OCI-LY7 (cell line): Measurements from ENCODE around the gene SPATA6.

ENCODE experiments used
- CTCF ChIP-seq: fragments of 200-600 bp; sonication (generic); conservative IDR thresholded peaks from 2 replicates; pipeline ENCODE4 v1.5.1; 2014; ENCODE audit warnings: mild to moderate bottlenecking, antibody characterized with exemption, low read length, moderate library complexity, mixed read lengths
- EZH2phosphoT487 ChIP-seq: fragments of 200-600 bp; sonication (generic); IDR thresholded peaks from 2 replicates; pipeline ENCODE4 v1.6.1; 2018; ENCODE audit warnings: low read depth, borderline replicate concordance, mild to moderate bottlenecking, mixed run types, antibody characterized with exemption, low read length, moderate library complexity, mixed read lengths

GRCh38 chr1:48506870-48507269 is 34.9 kb upstream of the SPATA6 start:
- TF ChIP-seq CTCF (no peak), EZH2phosphoT487 (no peak)
